HG03060 (cell line): Measurements from ENCODE around the gene ZSCAN25.
"Not testable (repeated sequence)": the region's sequence is repeated elsewhere in the genome, so short reads cannot be mapped to it uniquely, and the experiment has no call there.

Experiments used
- ATAC-seq: cut with Tn5 transposase; IDR thresholded peaks from one replicate; pipeline ENCODE4 v1.9.1; 2021; ENCODE audit warnings: low read depth, moderate number of reproducible peaks; ENCODE audit not compliant: unreplicated experiment

Gene ZSCAN25

GRCh38 chr7:99643464-99643863, 26.7 kb downstream of the ZSCAN25 start:
- ATAC-seq, result no peak

- ATAC-seq, result no peak
These were observed 27.7 kb downstream of the ZSCAN25 start for GRCh38 chr7:99644431-99644830.

DNA sequence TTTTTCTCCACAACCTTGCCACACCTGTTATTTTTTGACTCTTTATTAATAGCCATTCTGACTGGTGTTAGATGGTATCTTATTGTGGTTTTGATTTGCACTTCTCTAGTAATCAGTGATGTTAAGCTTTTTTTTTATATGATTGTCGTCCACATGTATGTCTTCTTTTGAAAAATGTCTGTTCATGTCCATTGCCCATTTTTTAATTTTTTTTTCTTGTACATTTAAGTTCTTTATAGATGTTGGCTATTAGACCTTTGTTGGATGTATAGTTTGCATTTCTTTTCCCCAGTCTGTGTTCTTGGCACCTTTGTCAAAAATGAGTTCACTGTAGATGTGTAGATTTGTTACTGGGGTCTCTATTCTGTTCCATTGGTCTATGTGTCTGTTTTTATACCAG, 28.8 kb downstream of the ZSCAN25 start:
- ATAC-seq, result no peak

GRCh38 chr7:99648843-99649242, 32.1 kb downstream of the ZSCAN25 start:
- ATAC-seq, result no peak

DNA sequence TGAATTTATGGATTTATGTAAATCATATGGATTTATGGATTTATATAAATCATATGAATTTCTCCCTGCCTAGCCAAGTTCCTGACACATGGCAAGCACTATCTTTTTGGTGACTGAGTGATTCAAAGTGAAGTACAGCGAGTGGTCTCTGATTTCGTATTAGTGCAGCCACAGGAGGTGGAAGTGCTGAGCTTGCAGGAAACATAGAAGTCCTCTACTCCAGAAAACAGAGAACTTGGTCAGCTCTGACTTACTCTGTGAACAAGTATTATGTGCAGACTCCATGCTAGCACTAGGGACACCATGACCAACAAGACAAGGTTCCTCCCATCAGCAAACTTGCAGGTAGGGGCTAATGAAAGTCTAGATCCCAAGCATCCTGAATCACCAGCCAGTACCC, 34.5 kb downstream of the ZSCAN25 start:
- no peak for ATAC-seq

DNA sequence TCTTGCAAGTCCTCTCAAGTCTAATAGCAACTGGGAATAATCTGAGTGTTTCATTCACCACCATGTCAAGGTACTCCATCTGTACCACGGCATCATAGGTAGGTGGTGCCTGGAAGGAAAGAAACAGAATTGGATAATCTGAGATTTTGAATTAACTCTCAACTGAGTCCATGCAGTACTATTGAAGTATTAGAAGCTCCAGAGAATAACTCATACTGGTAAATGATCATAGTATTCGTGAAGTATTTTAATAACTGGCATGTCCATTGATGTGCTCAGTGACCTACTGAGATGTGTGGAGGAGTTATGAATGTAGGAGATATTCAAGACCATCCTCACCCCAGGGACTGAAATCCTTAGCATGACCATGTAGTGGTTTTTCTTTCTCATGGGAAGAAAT, 35.9 kb downstream of the ZSCAN25 start:
- ATAC-seq, result no peak

GRCh38 chr7:99653269-99653668, 36.5 kb downstream of the ZSCAN25 start:
- not testable (repeated sequence) for ATAC-seq

- no peak for ATAC-seq
These were observed 37.0 kb downstream of the ZSCAN25 start for GRCh38 chr7:99653754-99654153.

- ATAC-seq, result not testable (repeated sequence)
These were observed 37.9 kb downstream of the ZSCAN25 start for GRCh38 chr7:99654626-99655025.

DNA sequence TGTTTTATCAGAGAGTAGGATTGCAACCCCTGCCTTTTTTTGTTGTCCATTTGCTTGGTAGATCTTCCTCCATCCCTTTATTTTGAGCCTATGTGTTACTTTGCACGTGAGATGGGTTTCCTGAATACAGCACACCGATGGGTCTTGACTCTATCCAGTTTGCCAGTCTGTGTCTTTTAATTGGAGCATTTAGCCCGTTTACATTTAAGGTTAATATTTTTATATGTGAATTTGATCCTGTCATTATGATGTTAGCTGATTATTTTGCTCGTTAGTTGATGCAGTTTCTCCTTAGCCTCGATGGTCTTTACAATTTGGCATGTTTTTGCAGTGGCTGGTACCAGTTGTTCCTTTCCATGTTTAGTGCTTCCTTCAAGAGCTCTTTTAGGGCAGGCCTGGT, 41.1 kb downstream of the ZSCAN25 start:
- ATAC-seq, result not testable (repeated sequence)

DNA sequence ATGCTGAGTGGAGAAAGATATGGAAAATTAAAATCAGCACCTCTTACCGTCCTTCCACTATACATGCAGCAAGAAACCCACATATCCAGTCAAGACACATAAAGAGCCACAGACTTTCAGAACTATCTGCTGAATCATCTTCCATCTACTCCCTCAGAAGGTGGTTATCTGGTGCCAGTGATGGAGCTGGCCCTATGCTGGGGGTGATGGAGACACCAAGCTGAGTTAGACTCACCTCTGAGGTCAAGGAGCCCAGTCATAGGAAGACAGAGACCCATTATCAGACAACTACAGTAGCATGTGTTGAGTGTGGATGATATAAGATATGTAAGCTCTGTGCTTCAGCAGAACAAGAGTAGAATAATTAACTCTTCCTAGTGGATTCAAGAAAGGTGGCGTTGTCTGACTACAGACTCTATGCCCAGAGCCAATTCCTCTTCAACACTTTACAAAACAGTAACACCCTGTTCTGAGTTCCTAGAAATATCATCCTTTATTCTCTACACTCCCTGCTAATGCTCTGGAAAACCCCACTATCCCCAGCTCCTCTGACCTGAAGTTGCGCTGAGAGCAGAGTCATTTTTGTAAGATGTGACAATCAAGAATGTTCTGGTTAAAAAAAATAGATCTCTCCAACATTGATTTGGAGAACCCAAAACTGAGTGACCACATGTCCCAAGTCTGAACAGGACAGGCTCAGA, 48.7 kb downstream of the ZSCAN25 start:
- ATAC-seq, result no peak

DNA sequence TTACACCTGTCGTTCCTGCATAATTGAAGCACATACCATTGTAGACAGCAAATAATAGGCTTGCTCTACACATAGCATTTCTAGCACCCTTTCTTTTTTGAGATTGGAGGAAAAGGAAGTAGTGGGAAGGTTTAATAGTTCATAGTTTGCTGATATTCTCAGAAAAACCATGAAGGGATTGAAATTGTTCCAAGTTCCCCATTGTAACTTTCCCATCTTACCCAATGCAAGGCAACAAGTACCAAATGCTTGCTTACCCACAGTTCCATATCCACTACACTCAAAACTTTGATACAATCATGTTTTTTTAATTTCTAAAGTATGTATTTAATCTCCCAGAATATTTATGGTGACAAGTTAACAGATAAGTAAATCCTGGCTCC, 49.3 kb downstream of the ZSCAN25 start:
- no peak for ATAC-seq

DNA sequence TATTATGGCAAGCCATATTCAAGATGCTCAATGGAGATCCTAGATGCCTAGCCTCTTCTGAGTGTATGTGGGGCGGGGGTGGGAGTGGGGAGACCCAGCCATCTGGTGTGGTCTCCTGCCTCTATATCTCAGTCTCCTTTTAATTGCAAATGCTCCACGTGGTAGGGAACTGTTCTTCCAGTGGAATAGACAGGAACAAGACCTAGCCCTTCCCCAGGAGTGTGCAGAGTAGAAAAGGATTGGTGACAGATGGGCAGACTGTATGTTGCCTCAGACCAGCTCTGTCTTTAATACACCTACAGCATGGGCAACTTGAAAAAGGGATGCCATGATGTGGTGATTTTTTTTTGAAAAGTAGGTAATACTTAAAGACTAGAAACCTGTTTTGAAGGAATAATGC, 50.4 kb downstream of the ZSCAN25 start:
- ATAC-seq, result no peak

DNA sequence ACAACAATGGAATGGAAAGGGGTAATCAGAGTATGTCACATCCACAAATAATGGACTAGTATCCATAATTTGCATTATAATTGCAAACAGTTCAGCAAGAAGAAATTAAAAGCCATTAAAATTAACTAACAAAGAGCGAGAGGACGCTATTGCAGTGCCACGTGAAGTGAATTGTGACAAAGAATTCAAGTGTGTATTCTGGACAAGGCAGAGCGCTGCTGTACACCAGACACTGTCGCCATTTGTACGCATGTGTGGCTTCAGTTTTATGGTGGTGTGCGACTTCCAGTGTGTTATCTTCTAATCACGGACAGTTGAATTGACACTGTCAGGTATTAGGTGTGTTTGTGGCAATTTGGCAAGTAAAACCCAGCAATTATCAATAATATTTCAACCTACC, 51.8 kb downstream of the ZSCAN25 start:
- no peak for ATAC-seq

GRCh38 chr7:99669782-99670181, 53.0 kb downstream of the ZSCAN25 start:
- ATAC-seq, result no peak

DNA sequence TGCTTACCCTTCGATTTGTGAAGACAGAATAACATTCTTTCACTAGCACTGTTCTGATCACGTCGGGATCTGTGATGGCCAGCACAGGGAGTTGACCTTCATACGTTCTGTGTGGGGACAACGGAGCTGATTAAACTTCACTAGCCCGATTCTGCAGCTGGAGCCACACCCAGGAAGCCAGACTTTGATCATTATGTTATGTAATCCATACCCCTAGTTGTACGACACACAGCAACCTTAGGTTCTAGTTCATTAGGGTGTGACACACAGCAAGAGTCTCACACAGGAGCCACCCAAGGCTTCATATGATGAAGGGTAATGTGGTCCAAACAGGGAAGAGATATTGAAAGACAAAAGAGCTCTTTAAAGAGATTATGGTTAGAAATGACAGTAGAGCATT, 55.8 kb downstream of the ZSCAN25 start:
- ATAC-seq, result no peak

DNA sequence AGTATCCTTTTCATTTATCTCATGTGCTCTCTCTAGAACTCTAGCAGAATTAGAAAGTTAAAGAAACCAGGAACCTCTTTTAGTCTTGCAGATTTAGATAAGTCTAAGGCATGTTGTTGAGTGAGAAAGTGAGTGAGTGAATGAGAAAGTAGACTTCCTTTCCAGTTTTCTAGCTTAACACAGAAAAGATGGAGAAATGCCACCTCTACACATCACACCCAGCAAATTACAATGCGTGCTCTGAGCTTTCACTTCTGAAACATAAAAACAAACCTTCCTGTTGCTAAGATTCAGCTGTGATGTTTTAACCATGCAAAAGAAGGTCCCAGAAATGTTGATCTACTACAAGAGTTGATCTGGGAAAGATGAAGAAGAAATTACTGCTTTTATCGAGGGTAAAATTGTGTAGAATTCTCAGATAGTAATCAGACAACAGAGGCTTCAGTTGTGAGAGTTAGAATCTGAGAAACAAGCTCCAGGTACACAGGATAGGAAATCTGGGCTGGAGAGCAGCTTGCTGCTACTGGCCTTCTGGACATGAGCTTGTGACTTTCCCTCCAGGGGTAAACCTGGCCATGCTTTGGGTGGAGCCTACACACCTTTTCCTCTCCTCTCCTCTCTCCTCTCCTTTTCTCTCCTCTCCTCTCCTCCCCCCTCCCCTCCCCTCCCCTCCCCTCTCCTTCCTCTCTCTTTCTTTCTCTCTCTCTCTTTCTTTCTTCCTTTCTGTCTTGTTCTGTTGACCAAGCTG, 58.4 kb downstream of the ZSCAN25 start:
- no peak for ATAC-seq

DNA sequence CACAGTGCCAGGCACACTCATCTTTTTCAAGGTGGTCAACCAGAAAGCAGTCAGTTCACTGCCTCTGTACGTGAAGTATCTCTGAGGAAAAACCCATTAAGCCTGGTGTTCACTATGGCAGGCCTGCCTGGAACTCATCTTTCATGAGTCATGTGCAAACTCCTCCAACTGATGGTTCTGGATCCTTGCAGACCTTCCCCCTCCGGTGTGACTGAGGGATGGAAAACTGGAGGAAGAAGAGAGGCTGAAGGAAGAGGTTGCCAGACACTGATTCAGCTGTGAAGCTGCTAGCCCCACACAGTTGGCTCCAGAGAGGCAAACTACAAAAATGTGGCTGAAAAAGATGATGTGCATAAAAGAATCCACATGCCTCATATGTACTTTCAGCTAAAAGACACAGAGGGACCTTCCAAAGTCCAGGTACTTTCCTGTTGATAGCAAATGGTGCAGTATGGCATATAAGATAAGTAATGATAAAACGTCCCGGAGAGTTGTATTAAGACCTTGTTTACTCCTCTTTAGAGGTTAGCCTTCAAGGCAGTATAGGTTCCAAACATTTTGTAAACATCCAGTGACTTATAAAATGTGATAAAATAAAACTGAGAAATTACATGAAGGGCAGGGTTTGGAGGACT, 60.4 kb downstream of the ZSCAN25 start:
- no peak for ATAC-seq

GRCh38 chr7:99677648-99678045, 60.9 kb downstream of the ZSCAN25 start:
- ATAC-seq, result no peak

- ATAC-seq, result no peak
These were observed 62.3 kb downstream of the ZSCAN25 start for GRCh38 chr7:99679032-99679399.

GRCh38 chr7:99679400-99680191, 62.9 kb downstream of the ZSCAN25 start, which contains the start of gene CYP3A5:
TSS of gene CYP3A5 (minus strand) at chr7:99679996. CDS start at chr7:99679896, 100 bp downstream.
- ATAC-seq, result no peak
